ENCODE results near the gene FAM13A.

GRCh38 chr4:89026542-89026941, 30.4 kb downstream of the FAM13A start:
- TF ChIP-seq CTCF (IDR thresholded peaks at IDR 0.05) (no peak), POLR2AphosphoS5 (IDR thresholded peaks at IDR 0.05) (no peak)

Data from prostate gland (tissue), 2 donors.